ENCODE results near the gene WDPCP.

WDPCP gene

DNA sequence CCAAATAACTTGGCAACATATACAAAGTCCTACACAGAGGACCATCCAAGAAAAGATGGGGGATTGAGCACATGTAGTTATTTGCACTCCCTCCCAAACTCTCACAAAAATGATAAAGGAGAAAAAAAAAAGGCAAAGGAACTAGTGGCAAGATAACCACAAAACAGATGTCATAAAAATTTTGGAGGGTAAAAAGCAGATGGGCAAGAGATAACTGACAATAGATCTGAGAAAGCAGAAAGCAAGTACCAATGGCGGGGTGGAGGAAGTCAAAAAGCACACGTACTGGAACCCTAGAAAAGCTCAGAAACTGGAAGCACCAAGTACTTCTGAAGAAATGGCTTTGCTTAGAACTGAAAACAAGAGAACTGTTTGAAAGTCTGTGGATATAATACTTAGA lies 82.0 kb downstream of the WDPCP start:
- DNase-seq (ENCODE audit: insufficient read length, low spot score), result no peak
- TF ChIP-seq, protein P1, sequence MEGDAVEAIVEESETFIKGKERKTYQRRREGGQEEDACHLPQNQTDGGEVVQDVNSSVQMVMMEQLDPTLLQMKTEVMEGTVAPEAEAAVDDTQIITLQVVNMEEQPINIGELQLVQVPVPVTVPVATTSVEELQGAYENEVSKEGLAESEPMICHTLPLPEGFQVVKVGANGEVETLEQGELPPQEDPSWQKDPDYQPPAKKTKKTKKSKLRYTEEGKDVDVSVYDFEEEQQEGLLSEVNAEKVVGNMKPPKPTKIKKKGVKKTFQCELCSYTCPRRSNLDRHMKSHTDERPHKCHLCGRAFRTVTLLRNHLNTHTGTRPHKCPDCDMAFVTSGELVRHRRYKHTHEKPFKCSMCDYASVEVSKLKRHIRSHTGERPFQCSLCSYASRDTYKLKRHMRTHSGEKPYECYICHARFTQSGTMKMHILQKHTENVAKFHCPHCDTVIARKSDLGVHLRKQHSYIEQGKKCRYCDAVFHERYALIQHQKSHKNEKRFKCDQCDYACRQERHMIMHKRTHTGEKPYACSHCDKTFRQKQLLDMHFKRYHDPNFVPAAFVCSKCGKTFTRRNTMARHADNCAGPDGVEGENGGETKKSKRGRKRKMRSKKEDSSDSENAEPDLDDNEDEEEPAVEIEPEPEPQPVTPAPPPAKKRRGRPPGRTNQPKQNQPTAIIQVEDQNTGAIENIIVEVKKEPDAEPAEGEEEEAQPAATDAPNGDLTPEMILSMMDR (IDR thresholded peaks at IDR 0.05; ENCODE audit: insufficient read depth, missing control alignments), result no peak
- no peak for FAIRE-seq

DNA sequence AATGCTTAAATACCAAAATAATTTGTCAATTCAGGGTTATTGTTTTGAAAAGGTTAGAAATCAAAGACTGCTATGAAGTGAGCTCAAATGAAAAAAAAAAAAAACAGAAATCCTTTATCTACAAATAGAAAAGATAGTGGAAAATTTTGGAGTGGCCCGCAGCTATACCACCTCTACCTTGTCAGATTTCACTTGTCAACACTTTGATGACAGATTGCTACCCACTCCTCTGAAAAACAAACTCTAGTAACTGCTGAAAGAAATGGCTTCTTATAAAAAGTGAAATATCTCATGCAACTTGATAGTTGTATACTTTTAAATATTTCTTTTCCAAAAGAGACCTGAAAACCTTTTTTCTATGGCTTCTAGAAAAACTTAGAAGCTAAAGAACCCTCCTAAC lies 84.5 kb downstream of the WDPCP start:
- no peak for FAIRE-seq
- TF ChIP-seq, protein P1 (IDR thresholded peaks at IDR 0.05; ENCODE audit: insufficient read depth, missing control alignments), result no peak
- DNase-seq (ENCODE audit: insufficient read length, low spot score), result no peak

GRCh38 chr2:63500398-63500797 lies 87.9 kb downstream of the WDPCP start:
- FAIRE-seq (no peak), DNase-seq (ENCODE audit: insufficient read length, low spot score) (no peak)
- TF ChIP-seq, protein P1 (IDR thresholded peaks at IDR 0.05; ENCODE audit: insufficient read depth, missing control alignments), result no peak

DNA sequence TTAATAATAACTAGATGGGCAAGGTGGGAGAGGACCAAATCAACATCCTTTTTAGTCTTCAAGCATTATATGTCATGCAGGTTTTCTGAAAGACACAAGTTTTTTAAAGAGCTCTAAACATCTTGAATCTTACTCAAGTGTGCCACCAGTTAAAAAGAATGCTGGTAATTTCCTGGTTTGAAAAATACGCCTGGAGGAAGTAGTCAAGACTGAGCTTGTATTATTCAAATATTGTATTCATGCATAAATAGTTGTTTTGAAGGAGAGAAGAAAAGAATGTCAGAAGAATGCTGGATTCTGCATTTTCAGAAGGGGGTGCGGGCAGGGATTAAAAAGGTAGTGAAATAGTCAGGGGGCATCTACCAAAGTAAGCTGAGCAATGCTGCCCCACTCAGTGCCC lies 90.7 kb downstream of the WDPCP start:
- TF ChIP-seq, protein P1 (IDR thresholded peaks at IDR 0.05; ENCODE audit: insufficient read depth, missing control alignments), result no peak
- no peak for DNase-seq (ENCODE audit: insufficient read length, low spot score)
- FAIRE-seq, result no peak

DNA sequence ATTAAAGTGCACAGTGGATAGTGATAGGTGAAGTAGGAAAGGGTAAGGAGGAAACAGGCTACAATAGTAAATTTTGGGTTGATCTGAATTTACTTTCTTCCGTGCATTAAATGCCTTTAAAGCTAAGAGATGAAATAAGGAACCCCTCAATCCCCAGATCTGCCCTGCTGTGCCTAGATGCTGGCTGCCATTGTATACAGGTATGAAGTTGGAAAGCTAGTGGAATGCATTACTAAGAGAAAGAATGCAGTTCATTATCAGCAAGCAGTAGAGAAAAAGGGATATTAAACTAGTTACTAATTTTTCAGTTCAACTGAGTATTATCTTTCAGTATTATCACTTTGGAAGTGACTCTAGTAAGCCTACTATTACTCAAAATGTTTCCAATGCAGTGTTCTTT lies 93.3 kb downstream of the WDPCP start:
- no peak for FAIRE-seq
- TF ChIP-seq, protein P1 (IDR thresholded peaks at IDR 0.05; ENCODE audit: insufficient read depth, missing control alignments), result no peak

GRCh38 chr2:63494100-63494499 lies 94.2 kb downstream of the WDPCP start:
- TF ChIP-seq, protein P1 (IDR thresholded peaks at IDR 0.05; ENCODE audit: insufficient read depth, missing control alignments), result no peak
- no peak for DNase-seq (ENCODE audit: insufficient read length, low spot score)
- FAIRE-seq, result no peak

More for the DNA sequence above, 93.3 kb downstream of the WDPCP start:
- DNase-seq (ENCODE audit: insufficient read length, low spot score), result no peak

DNA sequence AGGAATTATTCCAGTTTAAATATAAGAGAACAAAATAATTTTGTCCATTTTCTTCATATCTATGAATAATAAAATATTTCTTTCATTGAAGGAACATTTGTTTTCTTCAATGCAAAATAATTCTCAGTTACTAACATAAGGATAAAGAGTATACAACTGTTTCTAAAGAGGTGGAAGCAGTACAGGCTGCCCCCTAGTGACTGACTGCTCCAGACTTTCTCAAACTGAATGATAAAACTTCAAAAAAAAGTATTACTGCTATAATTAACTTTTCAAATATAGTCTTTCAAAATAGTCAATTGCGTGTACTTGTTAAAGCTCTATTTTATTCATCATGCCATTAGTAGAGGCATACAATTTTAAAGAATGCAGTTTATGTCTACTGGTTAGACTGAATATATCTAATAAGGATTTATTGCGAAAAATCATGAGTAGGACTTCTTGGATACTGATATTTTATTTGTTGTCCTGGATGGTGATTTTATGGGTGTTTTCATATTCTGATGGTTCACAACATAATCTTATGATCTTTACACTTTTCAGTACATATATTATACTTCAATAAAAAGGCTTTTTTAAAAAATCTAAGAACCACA lies 100.1 kb downstream of the WDPCP start:
- TF ChIP-seq, protein P1 (IDR thresholded peaks at IDR 0.05; ENCODE audit: insufficient read depth, missing control alignments), result peak; percentile 73
- no peak for FAIRE-seq
- no peak for DNase-seq (ENCODE audit: insufficient read length, low spot score)

All from D721Med (cell line).